ENCODE data around the gene SERTAD1. TPM values are rescaled to one million over a fixed set of nuclear protein-coding genes. Genes with fewer than 3 reads are reported as not detected.

SERTAD1 gene
- total RNA-seq, 1 donor from 2014 or later = 3.6 TPM

GRCh38 chr19:40379446-40380198 lies 46.2 kb downstream of the SERTAD1 start:
- Mint-ChIP-seq H3K36me3 (ENCODE audit: unreplicated experiment) (no peaks in the 10 kb centered on the region), H3K9me3 (ENCODE audit: unreplicated experiment) (peaks cover 11% of the 10 kb centered on the region), H3K4me3 (ENCODE audit: unreplicated experiment) (no peak overlapping the region), H3K27ac (ENCODE audit: unreplicated experiment) (no peak overlapping the region), H3K4me1 (ENCODE audit: low read depth, unreplicated experiment) (peaks cover 1% of the 10 kb centered on the region), H3K27me3 (ENCODE audit: unreplicated experiment) (peaks cover 21% of the 10 kb centered on the region)
- no peak for DNase-seq
- TF ChIP-seq CTCF (IDR thresholded peaks at IDR 0.05; ENCODE audit: partially characterized antibody, unreplicated experiment) = no peak

- TF ChIP-seq CTCF (IDR thresholded peaks at IDR 0.05; ENCODE audit: partially characterized antibody, unreplicated experiment) = no peak
- peaks cover 2% of the 10 kb centered on the region for H3K4me1 Mint-ChIP-seq (ENCODE audit: low read depth, unreplicated experiment)
- H3K9me3 Mint-ChIP-seq (ENCODE audit: unreplicated experiment) = peaks cover 10% of the 10 kb centered on the region
- H3K4me3 Mint-ChIP-seq (ENCODE audit: unreplicated experiment) = no peak overlapping the region
- DNase-seq = no peak
- no peak overlapping the region for H3K27ac Mint-ChIP-seq (ENCODE audit: unreplicated experiment)
- peaks cover 19% of the 10 kb centered on the region for H3K27me3 Mint-ChIP-seq (ENCODE audit: unreplicated experiment)
- H3K36me3 Mint-ChIP-seq (ENCODE audit: unreplicated experiment) = no peaks in the 10 kb centered on the region
Observed at GRCh38 chr19:40378509-40378908, 47.3 kb downstream of the SERTAD1 start.

GRCh38 chr19:40377876-40378385 lies 47.9 kb downstream of the SERTAD1 start:
- H3K27ac Mint-ChIP-seq (ENCODE audit: unreplicated experiment) = peak overlapping the region; percentile 52
- TF ChIP-seq CTCF (IDR thresholded peaks at IDR 0.05; ENCODE audit: partially characterized antibody, unreplicated experiment) = no peak
- no peaks in the 10 kb centered on the region for H3K36me3 Mint-ChIP-seq (ENCODE audit: unreplicated experiment)
- H3K9me3 Mint-ChIP-seq (ENCODE audit: unreplicated experiment) = peaks cover 10% of the 10 kb centered on the region
- peaks cover 19% of the 10 kb centered on the region for H3K27me3 Mint-ChIP-seq (ENCODE audit: unreplicated experiment)
- no peak for DNase-seq
- H3K4me3 Mint-ChIP-seq (ENCODE audit: unreplicated experiment) = no peak overlapping the region
- peaks cover 2% of the 10 kb centered on the region for H3K4me1 Mint-ChIP-seq (ENCODE audit: low read depth, unreplicated experiment)

GRCh38 chr19:40376286-40376862 lies 49.4 kb downstream of the SERTAD1 start:
- Mint-ChIP-seq H3K4me3 (ENCODE audit: unreplicated experiment) (no peak overlapping the region), H3K27ac (ENCODE audit: unreplicated experiment) (no peak overlapping the region), H3K4me1 (ENCODE audit: low read depth, unreplicated experiment) (peaks cover 2% of the 10 kb centered on the region), H3K27me3 (ENCODE audit: unreplicated experiment) (peaks cover 17% of the 10 kb centered on the region), H3K9me3 (ENCODE audit: unreplicated experiment) (peaks cover 8% of the 10 kb centered on the region), H3K36me3 (ENCODE audit: unreplicated experiment) (no peaks in the 10 kb centered on the region)
- no peak for TF ChIP-seq CTCF (IDR thresholded peaks at IDR 0.05; ENCODE audit: partially characterized antibody, unreplicated experiment)
- no peak for DNase-seq

GRCh38 chr19:40374084-40374483 lies 51.7 kb downstream of the SERTAD1 start:
- H3K27me3 Mint-ChIP-seq (ENCODE audit: unreplicated experiment) = peaks cover 20% of the 10 kb centered on the region
- TF ChIP-seq CTCF (IDR thresholded peaks at IDR 0.05; ENCODE audit: partially characterized antibody, unreplicated experiment) = no peak
- peaks cover 7% of the 10 kb centered on the region for H3K9me3 Mint-ChIP-seq (ENCODE audit: unreplicated experiment)
- peaks cover 8% of the 10 kb centered on the region for H3K4me1 Mint-ChIP-seq (ENCODE audit: low read depth, unreplicated experiment)
- no peak overlapping the region for H3K27ac Mint-ChIP-seq (ENCODE audit: unreplicated experiment)
- DNase-seq = no peak
- H3K4me3 Mint-ChIP-seq (ENCODE audit: unreplicated experiment) = no peak overlapping the region
- H3K36me3 Mint-ChIP-seq (ENCODE audit: unreplicated experiment) = no peaks in the 10 kb centered on the region
